AG10803 (cell line): Measurements from ENCODE around the gene CD300A.

Experiments
- DNase-seq: peaks from one replicate; pipeline ENCODE4 v3.0.0; 2010; ENCODE audit warnings: low read depth
- H3K4me3 ChIP-seq: 2 replicates; pipeline ENCODE4 v1.5.1; 2011; ENCODE audit warnings: mild to moderate bottlenecking, low read length, control low read depth
- TF ChIP-seq, protein P1 (sequence below): conservative IDR thresholded peaks from 2 replicates; pipeline ENCODE4 v1.5.1; 2011; ENCODE audit warnings: mild to moderate bottlenecking, low read length, control low read depth, inconsistent platforms

Gene CD300A

DNA sequence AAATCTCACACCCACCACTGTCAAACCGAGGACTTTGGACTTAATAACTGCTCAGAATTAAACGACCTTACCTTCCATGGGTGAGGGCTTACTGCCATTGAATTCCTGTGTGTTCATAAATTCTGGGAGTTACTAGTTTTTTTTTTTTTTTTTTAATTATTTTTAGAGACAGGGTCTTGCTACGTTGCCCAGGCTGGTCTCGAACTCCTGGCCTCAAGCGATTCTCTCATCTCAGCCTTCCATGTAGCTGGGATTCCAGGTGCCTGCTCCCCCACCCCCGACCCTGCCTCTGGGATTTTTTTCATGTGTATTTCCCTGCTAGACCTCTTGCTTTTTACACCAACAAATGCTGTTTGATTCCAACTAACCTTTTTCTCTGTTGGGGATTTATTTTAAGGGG lies 14.9 kb upstream of the CD300A start:
- no peak overlapping the region for H3K4me3 ChIP-seq
- TF ChIP-seq, protein P1, sequence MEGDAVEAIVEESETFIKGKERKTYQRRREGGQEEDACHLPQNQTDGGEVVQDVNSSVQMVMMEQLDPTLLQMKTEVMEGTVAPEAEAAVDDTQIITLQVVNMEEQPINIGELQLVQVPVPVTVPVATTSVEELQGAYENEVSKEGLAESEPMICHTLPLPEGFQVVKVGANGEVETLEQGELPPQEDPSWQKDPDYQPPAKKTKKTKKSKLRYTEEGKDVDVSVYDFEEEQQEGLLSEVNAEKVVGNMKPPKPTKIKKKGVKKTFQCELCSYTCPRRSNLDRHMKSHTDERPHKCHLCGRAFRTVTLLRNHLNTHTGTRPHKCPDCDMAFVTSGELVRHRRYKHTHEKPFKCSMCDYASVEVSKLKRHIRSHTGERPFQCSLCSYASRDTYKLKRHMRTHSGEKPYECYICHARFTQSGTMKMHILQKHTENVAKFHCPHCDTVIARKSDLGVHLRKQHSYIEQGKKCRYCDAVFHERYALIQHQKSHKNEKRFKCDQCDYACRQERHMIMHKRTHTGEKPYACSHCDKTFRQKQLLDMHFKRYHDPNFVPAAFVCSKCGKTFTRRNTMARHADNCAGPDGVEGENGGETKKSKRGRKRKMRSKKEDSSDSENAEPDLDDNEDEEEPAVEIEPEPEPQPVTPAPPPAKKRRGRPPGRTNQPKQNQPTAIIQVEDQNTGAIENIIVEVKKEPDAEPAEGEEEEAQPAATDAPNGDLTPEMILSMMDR: no peak
- no peak for DNase-seq

DNA sequence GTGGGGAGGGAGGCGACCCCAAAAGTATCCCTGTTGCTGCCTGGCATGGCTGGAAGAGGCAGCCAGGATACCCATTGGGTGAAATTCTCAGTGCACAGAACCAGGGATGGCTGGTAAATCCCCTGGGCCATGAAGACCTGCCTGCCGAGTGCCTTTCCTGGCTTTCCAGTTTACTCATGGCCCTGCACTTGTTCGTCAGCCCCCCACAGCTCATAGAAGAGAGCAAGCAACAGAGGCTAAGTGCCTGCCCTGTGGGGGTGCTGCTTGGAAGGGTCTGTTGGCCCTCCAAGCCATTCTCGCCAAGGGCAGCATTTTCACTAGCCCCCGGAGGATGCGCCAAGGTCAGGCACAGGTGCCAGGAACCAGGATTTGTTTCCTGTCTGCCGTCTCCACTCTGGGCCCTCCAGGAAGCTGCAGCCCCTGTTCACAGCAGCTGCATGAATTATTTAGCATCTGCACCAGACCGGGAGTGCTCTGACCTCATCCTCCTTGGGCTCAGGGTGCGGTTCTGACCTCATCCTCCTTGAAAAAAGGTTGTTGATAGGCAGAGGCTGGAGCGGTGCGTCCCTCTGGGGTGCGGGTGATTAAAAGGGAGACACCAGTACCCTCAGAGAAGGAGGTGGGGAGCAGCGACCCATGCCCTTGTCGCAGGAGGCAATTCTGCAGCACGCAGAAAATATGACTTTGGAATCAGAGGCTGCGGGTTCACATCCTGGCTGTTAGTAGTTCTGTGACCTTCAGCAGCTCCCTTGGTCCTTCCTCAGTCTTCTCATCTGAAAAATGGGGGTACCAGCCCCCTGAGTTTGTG lies 14.2 kb upstream of the CD300A start:
- TF ChIP-seq, protein P1: no peak
- H3K4me3 ChIP-seq: no peak overlapping the region
- no peak for DNase-seq

DNA sequence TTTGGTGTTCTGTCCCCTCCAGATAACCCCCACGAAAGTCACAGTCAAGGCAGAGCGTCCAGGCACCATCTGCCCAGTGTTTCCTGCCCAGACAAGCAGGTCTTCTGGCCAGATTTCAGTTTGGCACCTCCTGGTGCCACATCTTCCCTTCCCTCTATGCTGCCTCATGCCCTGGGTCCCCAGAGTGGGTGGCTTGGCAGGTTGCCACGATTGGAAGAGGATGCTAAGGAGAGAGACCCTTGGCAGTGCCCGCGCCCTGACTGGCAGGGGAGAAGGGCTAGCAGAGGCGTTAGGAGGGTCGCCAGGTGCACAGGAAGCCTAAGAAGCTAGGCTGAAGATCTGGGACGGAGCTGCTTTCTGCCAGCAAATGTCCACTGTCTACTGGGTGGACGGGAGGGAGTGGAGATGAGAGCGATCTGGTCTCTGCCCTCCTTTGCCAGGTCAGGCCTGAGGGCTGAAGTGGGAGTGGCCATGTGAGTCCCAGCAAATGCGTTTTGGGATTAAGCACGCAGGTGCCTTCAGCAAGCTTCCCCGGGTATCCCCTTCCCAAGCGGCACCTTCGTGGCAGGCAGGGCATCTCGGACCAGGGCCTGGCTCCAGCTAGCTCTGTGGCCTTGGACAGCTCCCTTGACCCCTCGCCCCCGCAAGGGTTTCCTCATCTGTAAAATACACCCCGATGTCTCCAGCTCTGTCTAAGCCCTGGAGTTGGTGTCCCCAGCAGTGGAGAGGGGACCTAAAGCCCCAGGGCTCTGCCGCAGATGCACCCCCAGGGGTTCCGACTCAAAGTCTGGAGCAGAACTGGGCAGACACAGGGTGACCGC lies 13.4 kb upstream of the CD300A start:
- TF ChIP-seq, protein P1: no peak
- H3K4me3 ChIP-seq: no peak overlapping the region
- DNase-seq: no peak

DNA sequence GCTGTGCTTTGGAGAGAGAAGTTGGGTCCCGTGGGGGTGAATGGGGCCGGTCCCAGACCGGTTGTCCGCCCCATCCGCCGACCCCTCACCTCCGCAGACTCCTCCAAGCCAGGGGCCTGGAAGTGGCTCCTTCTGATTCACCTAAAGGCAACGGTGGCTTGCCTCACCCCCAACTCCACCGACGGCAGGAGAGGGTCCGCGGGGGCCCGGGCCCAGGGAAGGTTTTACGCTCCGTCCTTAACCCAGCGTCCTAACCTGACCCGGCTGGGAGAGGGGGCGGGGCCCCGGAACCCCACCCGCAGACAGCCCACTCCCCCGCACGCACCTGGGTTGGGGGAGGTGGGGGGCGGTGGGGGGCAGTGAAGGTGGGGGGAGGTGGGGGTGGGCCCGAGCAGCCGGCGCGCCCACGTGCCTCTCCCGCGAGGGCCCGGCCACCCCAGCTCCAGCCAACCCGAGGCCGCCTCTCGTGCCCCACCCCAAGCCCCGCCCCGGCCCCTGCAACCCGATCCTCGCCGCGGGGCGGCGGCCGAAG lies 12.7 kb upstream of the CD300A start:
- DNase-seq: no peak
- peak overlapping the region; percentile 22; the same call in 1 of the 2 replicates for H3K4me3 ChIP-seq
- TF ChIP-seq, protein P1: no peak

DNA sequence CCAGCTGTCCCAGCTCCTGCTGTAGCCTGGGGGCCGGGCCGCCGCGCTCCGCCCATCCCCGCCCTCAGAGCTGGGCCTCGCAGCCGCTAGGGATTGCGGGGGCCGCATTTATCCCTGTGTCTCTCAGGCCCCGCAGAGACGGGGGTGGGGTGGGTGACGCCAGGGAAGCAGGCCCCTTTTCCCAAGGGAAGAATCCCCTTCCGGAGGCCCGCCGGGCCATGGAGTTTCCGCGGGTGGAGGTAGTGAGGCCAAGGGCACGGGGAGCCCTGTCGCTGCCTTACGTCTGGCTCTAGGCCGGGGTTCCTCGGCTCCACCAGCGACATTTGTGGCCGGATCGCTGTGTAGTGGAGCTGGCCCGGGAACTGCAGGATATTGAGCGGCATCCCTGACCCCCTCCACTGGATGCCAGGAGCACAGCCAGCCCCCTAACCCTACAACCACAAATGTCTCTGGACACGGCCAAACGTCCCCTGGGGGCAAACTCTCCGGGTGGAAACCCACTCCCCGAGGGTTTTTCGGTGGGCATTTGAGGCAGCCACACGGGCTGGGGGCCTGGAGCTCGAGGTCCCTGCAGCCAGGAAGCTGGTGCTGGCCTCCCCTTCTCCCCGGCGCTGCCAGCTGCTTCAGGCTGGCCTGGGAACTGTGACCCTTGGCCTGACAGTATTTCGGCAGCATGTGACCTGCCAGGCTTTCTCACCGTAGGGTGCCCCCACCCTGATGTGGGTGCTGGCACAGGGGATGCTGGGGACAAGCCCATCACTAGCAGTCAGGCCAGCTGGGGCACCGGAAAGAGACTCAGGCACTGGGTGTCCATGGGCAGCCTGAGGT lies 12.0 kb upstream of the CD300A start:
- TF ChIP-seq, protein P1: no peak; the same call in 1 of the 2 replicates
- peak overlapping the region; percentile 54 for H3K4me3 ChIP-seq
- peak; percentile 66 for DNase-seq

DNA sequence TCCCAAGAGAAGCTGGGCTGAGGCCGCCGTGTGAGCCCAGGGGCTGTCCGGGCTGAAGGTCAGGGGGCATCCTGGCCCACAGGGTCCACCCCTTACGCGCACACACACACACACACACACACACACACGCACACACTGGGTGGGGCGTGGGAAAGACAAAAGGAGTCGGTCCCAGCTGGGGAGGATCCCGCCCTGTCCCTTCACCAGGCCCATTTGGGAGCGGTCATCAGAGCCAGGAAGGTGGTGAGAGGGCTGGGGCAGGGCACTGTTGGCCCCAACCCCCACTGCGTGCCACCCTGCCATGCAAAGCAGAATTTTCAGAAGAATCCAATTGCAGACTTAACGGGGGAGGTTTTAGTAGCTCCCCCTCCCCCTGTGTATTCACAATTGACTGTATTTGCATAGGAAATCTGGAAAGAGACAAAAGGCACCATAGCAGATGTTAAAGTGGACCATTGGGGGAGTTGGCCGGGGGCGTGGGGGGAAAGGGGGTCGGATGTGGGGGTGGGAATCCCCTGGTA lies 11.3 kb upstream of the CD300A start:
- no peak overlapping the region for H3K4me3 ChIP-seq
- DNase-seq: no peak
- TF ChIP-seq, protein P1: no peak
